Cerebellar nuclear complex (tissue), 1 donor: ENCODE results near the gene LRRC72.

Source experiments
- DNase-seq, 2 experiments: peaks; one replicate each; lab custom pipeline; 2025; lab: John Stamatoyannopoulos, UW

Gene LRRC72

DNA sequence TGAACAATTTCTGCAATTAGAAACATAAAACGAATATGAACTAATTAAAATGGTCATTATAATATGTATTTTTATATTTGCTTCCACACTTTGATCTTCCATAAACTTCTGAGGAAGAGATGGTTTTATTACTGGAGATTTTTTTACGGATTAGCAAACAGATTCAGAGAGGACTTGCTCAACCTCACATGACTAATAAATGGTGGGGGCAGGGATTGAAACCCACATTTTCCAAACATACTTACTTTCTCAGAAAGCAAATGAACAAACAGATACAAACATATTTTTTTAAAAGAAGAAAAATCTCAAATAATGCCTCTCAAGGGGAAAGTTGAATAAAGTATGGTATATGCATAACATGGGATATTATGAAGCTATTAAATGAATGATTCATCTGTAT lies 100.6 kb downstream of the LRRC72 start:
- no peak for DNase-seq

DNA sequence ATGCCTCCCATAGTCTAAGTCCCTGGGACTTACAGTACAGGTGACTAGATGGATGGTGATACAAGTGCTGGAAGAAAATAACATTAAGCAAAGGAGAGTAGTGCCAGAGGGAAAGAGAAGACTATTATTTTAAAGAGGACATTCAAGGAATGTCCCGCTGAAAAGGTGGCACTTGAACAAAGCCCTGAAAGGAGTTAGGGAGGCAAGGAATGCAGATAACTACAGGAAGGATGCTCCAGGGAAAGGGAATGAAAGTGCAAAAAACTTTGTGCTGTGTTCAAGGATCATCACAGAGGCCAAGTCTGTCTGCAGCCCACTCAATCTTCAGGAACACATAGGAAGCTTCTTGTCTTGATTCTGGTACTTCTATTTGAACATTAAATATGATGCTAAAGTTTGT lies 104.0 kb downstream of the LRRC72 start:
- DNase-seq: no peak
